GM23338 (cell line): Measurements from ENCODE around the gene CACNB4. TPM values are rescaled to one million over a fixed set of nuclear protein-coding genes. Genes with fewer than 3 reads are reported as not detected.

ENCODE experiments used
- ATAC-seq: fragments of 200-7000 bp; cut with Tn5 transposase; 3 replicates; pipeline ENCODE4 v1.9.1; 2020
- DNase-seq: peaks from one replicate; pipeline ENCODE4 v3.0.0-alpha.2; 2015; ENCODE audit warnings: low spot score
- H2AFZ ChIP-seq: fragments of 200-600 bp; sonication (generic); 2 replicates; pipeline ENCODE4 v1.8.0; 2016; ENCODE audit warnings: antibody characterized with exemption, mild to moderate bottlenecking, moderate library complexity
- H3F3A ChIP-seq: fragments of 200-600 bp; sonication (generic); replicated peaks from 2 replicates; pipeline ENCODE4 v1.8.0; 2017; ENCODE audit warnings: antibody characterized with exemption, mixed run types, low read depth
- H3K27ac ChIP-seq: fragments of 200-600 bp; sonication (generic); 2 replicates; pipeline ENCODE4 v1.6.1; 2016; ENCODE audit warnings: low read depth
- H3K27me3 ChIP-seq: fragments of 200-600 bp; sonication (generic); 2 replicates; pipeline ENCODE4 v1.8.0; 2016; ENCODE audit warnings: mild to moderate bottlenecking, mixed run types, moderate library complexity; ENCODE audit not compliant: insufficient read depth
- H3K36me3 ChIP-seq: fragments of 200-600 bp; sonication (generic); 2 replicates; pipeline ENCODE4 v1.8.0; 2016; ENCODE audit warnings: mild to moderate bottlenecking; ENCODE audit not compliant: insufficient read depth
- H3K4me1 ChIP-seq: fragments of 200-600 bp; sonication (generic); 2 replicates; pipeline ENCODE4 v1.8.0; 2016; ENCODE audit warnings: mild to moderate bottlenecking, moderate library complexity; ENCODE audit not compliant: insufficient read depth
- H3K4me2 ChIP-seq: fragments of 200-600 bp; sonication (generic); 2 replicates; pipeline ENCODE4 v1.7.1; 2017; ENCODE audit warnings: mixed run types
- H3K4me3 ChIP-seq: fragments of 200-600 bp; sonication (generic); 2 replicates; pipeline ENCODE4 v1.6.1; 2016; ENCODE audit warnings: mixed run types
- H3K79me2 ChIP-seq: fragments of 200-600 bp; sonication (generic); replicated peaks from 2 replicates; pipeline ENCODE4 v1.8.0; 2017; ENCODE audit warnings: mild to moderate bottlenecking; ENCODE audit not compliant: insufficient read depth
- H3K9me2 ChIP-seq: fragments of 200-600 bp; sonication (generic); 2 replicates; pipeline ENCODE4 v1.8.0; 2017; ENCODE audit not compliant: insufficient read depth
- H4K20me1 ChIP-seq: fragments of 200-600 bp; sonication (generic); replicated peaks from 2 replicates; pipeline ENCODE4 v1.8.0; 2017; ENCODE audit warnings: mild to moderate bottlenecking; ENCODE audit not compliant: insufficient read depth
- H3K27ac Mint-ChIP-seq: 2 replicates; pipeline ENCODE4 v1.8.0; 2020; ENCODE audit warnings: inconsistent platforms, mild to moderate bottlenecking, moderate library complexity, mixed read lengths
- H3K27me3 Mint-ChIP-seq: 3 replicates; pipeline ENCODE4 v1.8.0; 2022; ENCODE audit warnings: low read depth, mild to moderate bottlenecking, moderate library complexity, mixed read lengths, inconsistent platforms; ENCODE audit not compliant: insufficient read depth, poor library complexity
- H3K36me3 Mint-ChIP-seq: 3 replicates; pipeline ENCODE4 v1.8.0; 2021; ENCODE audit warnings: low read depth, mild to moderate bottlenecking, inconsistent platforms, moderate library complexity, mixed read lengths
- H3K4me1 Mint-ChIP-seq: 3 replicates; pipeline ENCODE4 v1.8.0; 2020; ENCODE audit warnings: mild to moderate bottlenecking, inconsistent platforms, mixed read lengths
- H3K4me3 Mint-ChIP-seq: 3 replicates; pipeline ENCODE4 v1.8.0; 2021; ENCODE audit warnings: moderate library complexity, mild to moderate bottlenecking, inconsistent platforms, mixed read lengths
- H3K9me3 Mint-ChIP-seq: 3 replicates; pipeline ENCODE4 v1.8.0; 2020; ENCODE audit warnings: moderate library complexity, mild to moderate bottlenecking, inconsistent platforms, mixed read lengths
- CREB1 ChIP-seq: fragments of 250-450 bp; sonication (Bioruptor Pico); IDR thresholded peaks from 2 replicates; pipeline ENCODE4 v1.5.0; 2020; ENCODE audit warnings: low read depth, mild to moderate bottlenecking, moderate library complexity
- EZH2 ChIP-seq: fragments of 200-600 bp; sonication (generic); IDR thresholded peaks from one replicate; pipeline ENCODE4 v1.8.0; 2017; ENCODE audit warnings: antibody characterized with exemption, mild to moderate bottlenecking, low read depth; ENCODE audit not compliant: unreplicated experiment
- EZH2phosphoT487 ChIP-seq: fragments of 200-600 bp; sonication (generic); IDR thresholded peaks from one replicate; pipeline ENCODE4 v1.8.1; 2018; ENCODE audit warnings: antibody characterized with exemption; ENCODE audit not compliant: unreplicated experiment
- POLR2AphosphoS5 ChIP-seq: IDR thresholded peaks from 2 replicates; pipeline ENCODE4 v1.6.1; 2016; ENCODE audit warnings: antibody characterized with exemption, low read depth
- STAT1 ChIP-seq: IDR thresholded peaks from one replicate; pipeline ENCODE4 v1.6.1; 2016; ENCODE audit warnings: antibody characterized with exemption; ENCODE audit not compliant: unreplicated experiment
- ZNF331 ChIP-seq: fragments of 250-450 bp; sonication (Bioruptor Pico); IDR thresholded peaks from 2 replicates; pipeline ENCODE4 v1.5.0; 2020; ENCODE audit warnings: low read depth, mild to moderate bottlenecking, moderate library complexity
- polyA plus RNA-seq: library from polyadenylated mRNA; unstranded; fragments of >200 nt; fragmentation: Nextera tagmentation; extraction: Ambion mirVana; gene quantifications from 2 replicates; pipeline ENCODE4 v1.2.1, GENCODE V29; 2016
- total RNA-seq: library from RNA; depleted of rRNA; stranded (reverse); fragments of >200 nt; shearing (Covaris generic); gene quantifications from 2 replicates; pipeline ENCODE4 v1.2.3, GENCODE V29; 2014
- TF ChIP-seq, protein P1 (sequence below): IDR thresholded peaks from 2 replicates; pipeline ENCODE4 v1.6.1; 2016; ENCODE audit warnings: antibody characterized with exemption
- TF ChIP-seq, protein P2 (sequence below), 2 experiments: fragments of 200-600 bp in 1 of 2; sonication (generic) in 1 of 2; conservative IDR thresholded peaks; 2 replicates each; pipeline versions ENCODE4 v1.5.1 to v1.6.1; 2016 to 2017; ENCODE audit warnings: antibody characterized with exemption in 2 of 2, low read depth in 2 of 2, mild to moderate bottlenecking in 2 of 2, moderate library complexity in 1 of 2
- TF ChIP-seq, protein P3 (sequence below): fragments of 250-450 bp; sonication (Bioruptor Pico); IDR thresholded peaks from 2 replicates; pipeline ENCODE4 v1.5.0; 2020; ENCODE audit warnings: mild to moderate bottlenecking, moderate library complexity

The CACNB4 gene
- total and polyA plus RNA-seq, 2 experiments from 2014 or later: 4.0 to 9.8 TPM

DNA sequence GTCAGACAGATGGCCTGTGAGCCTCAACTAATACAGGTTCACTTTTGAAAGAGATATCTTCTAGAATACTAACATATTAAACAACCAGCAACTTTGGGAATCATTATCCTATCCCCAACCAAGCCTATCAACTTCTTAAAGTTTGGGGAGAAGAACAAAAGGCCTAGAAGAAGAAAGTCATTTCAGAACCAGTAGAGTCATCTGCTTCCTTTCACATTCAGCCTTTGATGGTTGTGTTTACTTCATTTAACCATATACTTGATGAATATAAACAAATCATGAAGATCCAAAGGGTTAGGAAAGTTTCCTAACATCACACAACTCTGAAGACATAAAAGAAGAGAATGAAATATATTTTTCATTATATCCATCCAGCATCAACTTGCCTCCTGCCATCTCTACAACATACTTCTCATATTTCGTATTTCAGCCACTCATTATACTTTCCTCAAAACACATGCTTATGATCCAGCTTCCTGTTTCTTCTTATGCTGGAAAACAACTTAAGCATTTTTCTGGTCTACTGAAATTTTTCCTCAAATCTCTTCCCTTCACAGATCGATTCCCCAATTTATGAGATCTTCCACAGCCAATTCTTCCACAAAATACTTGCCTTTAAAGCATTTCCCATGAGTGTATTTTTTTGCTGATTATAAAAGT is 114.3 kb downstream of the CACNB4 start:
- no peak overlapping the region for H3K27ac Mint-ChIP-seq
- H3K4me1 Mint-ChIP-seq: peaks cover 6% of the 10 kb centered on the region
- TF ChIP-seq EZH2: no peak
- H3K4me1 ChIP-seq: no peaks in the 10 kb centered on the region
- DNase-seq: no peak
- no peaks in the 10 kb centered on the region for H3F3A ChIP-seq
- no peak overlapping the region for H3K4me3 Mint-ChIP-seq
- H3K27ac ChIP-seq: no peak overlapping the region
- peaks cover 10% of the 10 kb centered on the region for H3K9me2 ChIP-seq
- no peaks in the 10 kb centered on the region for H3K27me3 ChIP-seq
- H3K79me2 ChIP-seq: no peaks in the 10 kb centered on the region
- no peaks in the 10 kb centered on the region for H3K27me3 Mint-ChIP-seq
- H4K20me1 ChIP-seq: no peaks in the 10 kb centered on the region
- no peak for ATAC-seq
- H3K36me3 ChIP-seq: no peaks in the 10 kb centered on the region
- H2AFZ ChIP-seq: no peak overlapping the region
- H3K4me2 ChIP-seq: no peak overlapping the region
- H3K4me3 ChIP-seq: no peak overlapping the region
- H3K36me3 Mint-ChIP-seq: no peaks in the 10 kb centered on the region
- no peaks in the 10 kb centered on the region for H3K9me3 Mint-ChIP-seq

DNA sequence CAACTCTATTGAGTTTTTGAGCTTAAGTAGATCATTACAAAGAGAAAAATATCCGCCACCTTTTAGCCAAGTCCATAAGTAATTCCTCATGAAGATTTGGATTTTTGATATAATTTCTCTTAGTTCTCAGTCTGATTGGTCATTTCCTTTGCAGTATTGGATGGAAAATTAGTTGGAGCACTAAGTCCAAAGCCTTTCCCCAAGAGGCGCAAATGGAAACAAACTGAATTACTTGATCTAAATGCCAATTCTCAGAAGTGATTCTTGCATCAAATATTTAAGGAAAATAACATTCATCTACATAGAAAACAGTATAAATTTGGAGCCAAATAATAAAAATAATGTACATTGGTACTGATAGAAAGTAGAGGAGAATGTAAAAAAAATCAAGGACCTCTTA is 115.6 kb downstream of the CACNB4 start:
- DNase-seq (no peak), ATAC-seq (no peak)
- TF ChIP-seq, protein P1, sequence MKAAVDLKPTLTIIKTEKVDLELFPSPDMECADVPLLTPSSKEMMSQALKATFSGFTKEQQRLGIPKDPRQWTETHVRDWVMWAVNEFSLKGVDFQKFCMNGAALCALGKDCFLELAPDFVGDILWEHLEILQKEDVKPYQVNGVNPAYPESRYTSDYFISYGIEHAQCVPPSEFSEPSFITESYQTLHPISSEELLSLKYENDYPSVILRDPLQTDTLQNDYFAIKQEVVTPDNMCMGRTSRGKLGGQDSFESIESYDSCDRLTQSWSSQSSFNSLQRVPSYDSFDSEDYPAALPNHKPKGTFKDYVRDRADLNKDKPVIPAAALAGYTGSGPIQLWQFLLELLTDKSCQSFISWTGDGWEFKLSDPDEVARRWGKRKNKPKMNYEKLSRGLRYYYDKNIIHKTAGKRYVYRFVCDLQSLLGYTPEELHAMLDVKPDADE: no peak
- TF ChIP-seq, protein P2, sequence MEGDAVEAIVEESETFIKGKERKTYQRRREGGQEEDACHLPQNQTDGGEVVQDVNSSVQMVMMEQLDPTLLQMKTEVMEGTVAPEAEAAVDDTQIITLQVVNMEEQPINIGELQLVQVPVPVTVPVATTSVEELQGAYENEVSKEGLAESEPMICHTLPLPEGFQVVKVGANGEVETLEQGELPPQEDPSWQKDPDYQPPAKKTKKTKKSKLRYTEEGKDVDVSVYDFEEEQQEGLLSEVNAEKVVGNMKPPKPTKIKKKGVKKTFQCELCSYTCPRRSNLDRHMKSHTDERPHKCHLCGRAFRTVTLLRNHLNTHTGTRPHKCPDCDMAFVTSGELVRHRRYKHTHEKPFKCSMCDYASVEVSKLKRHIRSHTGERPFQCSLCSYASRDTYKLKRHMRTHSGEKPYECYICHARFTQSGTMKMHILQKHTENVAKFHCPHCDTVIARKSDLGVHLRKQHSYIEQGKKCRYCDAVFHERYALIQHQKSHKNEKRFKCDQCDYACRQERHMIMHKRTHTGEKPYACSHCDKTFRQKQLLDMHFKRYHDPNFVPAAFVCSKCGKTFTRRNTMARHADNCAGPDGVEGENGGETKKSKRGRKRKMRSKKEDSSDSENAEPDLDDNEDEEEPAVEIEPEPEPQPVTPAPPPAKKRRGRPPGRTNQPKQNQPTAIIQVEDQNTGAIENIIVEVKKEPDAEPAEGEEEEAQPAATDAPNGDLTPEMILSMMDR (conservative IDR thresholded peaks at IDR 0.05; ENCODE audit: low read depth in 2 of 2): no peak
- TF ChIP-seq POLR2AphosphoS5: no peak
- TF ChIP-seq ZNF331: no peak
- TF ChIP-seq, protein P3, sequence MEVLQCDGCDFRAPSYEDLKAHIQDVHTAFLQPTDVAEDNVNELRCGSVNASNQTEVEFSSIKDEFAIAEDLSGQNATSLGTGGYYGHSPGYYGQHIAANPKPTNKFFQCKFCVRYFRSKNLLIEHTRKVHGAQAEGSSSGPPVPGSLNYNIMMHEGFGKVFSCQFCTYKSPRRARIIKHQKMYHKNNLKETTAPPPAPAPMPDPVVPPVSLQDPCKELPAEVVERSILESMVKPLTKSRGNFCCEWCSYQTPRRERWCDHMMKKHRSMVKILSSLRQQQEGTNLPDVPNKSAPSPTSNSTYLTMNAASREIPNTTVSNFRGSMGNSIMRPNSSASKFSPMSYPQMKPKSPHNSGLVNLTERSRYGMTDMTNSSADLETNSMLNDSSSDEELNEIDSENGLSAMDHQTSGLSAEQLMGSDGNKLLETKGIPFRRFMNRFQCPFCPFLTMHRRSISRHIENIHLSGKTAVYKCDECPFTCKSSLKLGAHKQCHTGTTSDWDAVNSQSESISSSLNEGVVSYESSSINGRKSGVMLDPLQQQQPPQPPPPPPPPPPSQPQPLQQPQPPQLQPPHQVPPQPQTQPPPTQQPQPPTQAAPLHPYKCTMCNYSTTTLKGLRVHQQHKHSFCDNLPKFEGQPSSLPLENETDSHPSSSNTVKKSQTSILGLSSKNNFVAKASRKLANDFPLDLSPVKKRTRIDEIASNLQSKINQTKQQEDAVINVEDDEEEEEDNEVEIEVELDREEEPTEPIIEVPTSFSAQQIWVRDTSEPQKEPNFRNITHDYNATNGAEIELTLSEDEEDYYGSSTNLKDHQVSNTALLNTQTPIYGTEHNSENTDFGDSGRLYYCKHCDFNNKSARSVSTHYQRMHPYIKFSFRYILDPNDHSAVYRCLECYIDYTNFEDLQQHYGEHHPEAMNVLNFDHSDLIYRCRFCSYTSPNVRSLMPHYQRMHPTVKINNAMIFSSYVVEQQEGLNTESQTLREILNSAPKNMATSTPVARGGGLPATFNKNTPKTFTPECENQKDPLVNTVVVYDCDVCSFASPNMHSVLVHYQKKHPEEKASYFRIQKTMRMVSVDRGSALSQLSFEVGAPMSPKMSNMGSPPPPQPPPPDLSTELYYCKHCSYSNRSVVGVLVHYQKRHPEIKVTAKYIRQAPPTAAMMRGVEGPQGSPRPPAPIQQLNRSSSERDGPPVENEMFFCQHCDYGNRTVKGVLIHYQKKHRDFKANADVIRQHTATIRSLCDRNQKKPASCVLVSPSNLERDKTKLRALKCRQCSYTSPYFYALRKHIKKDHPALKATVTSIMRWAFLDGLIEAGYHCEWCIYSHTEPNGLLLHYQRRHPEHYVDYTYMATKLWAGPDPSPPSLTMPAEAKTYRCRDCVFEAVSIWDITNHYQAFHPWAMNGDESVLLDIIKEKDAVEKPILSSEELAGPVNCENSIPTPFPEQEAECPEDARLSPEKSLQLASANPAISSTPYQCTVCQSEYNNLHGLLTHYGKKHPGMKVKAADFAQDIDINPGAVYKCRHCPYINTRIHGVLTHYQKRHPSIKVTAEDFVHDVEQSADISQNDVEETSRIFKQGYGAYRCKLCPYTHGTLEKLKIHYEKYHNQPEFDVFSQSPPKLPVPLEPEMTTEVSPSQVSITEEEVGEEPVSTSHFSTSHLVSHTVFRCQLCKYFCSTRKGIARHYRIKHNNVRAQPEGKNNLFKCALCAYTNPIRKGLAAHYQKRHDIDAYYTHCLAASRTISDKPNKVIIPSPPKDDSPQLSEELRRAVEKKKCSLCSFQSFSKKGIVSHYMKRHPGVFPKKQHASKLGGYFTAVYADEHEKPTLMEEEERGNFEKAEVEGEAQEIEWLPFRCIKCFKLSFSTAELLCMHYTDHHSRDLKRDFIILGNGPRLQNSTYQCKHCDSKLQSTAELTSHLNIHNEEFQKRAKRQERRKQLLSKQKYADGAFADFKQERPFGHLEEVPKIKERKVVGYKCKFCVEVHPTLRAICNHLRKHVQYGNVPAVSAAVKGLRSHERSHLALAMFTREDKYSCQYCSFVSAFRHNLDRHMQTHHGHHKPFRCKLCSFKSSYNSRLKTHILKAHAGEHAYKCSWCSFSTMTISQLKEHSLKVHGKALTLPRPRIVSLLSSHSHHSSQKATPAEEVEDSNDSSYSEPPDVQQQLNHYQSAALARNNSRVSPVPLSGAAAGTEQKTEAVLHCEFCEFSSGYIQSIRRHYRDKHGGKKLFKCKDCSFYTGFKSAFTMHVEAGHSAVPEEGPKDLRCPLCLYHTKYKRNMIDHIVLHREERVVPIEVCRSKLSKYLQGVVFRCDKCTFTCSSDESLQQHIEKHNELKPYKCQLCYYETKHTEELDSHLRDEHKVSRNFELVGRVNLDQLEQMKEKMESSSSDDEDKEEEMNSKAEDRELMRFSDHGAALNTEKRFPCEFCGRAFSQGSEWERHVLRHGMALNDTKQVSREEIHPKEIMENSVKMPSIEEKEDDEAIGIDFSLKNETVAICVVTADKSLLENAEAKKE: no peak
- no peak for TF ChIP-seq EZH2phosphoT487
- no peak for TF ChIP-seq CREB1 (CRISPR knock-in tag)
- TF ChIP-seq STAT1: no peak
- TF ChIP-seq EZH2: no peak
- H3K4me3 Mint-ChIP-seq: no peak overlapping the region
- Histone ChIP-seq H3F3A (no peaks in the 10 kb centered on the region), H3K36me3 (no peaks in the 10 kb centered on the region), H3K27ac (no peak overlapping the region), H2AFZ (no peak overlapping the region), H3K4me1 (no peaks in the 10 kb centered on the region), H3K79me2 (no peaks in the 10 kb centered on the region), H3K4me3 (no peak overlapping the region), H3K9me2 (no peaks in the 10 kb centered on the region; the same call in 1 of the 2 replicates), H3K27me3 (no peaks in the 10 kb centered on the region), H3K4me2 (no peak overlapping the region), H4K20me1 (no peaks in the 10 kb centered on the region)
- no peaks in the 10 kb centered on the region for H3K36me3 Mint-ChIP-seq
- no peaks in the 10 kb centered on the region for H3K9me3 Mint-ChIP-seq
- H3K4me1 Mint-ChIP-seq: peaks cover 8% of the 10 kb centered on the region
- no peaks in the 10 kb centered on the region for H3K27me3 Mint-ChIP-seq
- no peak overlapping the region for H3K27ac Mint-ChIP-seq
